D341Med (cell line): ENCODE results near the gene INO80B.
"Not testable (repeated sequence)": the region's sequence is repeated elsewhere in the genome, so short reads cannot be mapped to it uniquely, and the experiment has no call there.

ENCODE experiments used
- DNase-seq: peaks from one replicate; pipeline ENCODE4 v3.0.0; 2012; ENCODE audit warnings: low spot score

Gene INO80B

DNA sequence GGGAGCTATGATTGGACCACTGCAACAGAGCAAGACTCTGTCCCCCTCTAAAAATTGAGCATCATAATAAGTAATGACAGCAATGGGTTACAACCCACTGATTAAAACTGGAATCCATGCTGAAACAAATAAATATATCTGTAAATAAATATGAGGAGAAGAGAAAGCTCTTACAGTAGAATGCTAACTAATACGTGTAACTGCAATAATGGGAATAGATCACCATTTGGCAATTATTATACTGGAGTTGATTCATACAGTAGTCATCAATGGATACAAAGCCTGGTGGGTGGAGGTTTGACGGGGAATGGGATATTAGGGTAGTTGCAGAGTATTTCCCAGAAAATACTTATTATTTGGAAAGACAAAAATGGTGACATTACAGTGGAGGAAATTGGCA is 6.1 kb upstream of the INO80B start:
- no peak for DNase-seq

DNA sequence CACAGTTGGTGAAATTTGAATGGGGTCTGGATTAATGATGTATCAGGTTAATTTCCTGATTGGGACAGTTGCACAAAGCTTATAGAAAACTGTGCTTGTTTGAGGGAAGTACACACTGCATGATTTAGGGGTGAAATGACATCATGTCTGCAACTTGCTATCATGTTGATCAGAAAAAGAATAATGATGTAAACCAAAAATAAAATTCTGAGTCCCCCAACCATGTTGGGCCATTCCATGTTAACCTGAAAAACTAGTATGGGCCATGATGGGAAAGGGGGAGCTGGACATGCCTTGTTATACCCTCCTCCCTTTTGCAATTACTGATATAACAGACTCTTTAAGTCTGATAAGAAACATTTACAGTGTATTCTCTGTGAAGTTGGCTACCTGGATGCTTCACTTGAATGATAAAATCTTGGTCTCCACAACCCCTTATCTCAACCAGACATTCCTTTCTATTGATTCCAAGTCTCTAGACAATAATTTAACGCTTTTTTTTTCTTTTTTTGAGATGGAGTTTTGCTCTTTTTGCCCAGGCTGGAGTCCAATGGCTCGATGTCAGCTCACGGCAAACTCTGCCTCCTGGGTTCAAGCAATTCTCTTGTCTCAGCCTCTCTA is 4.2 kb upstream of the INO80B start:
- DNase-seq: no peak

DNA sequence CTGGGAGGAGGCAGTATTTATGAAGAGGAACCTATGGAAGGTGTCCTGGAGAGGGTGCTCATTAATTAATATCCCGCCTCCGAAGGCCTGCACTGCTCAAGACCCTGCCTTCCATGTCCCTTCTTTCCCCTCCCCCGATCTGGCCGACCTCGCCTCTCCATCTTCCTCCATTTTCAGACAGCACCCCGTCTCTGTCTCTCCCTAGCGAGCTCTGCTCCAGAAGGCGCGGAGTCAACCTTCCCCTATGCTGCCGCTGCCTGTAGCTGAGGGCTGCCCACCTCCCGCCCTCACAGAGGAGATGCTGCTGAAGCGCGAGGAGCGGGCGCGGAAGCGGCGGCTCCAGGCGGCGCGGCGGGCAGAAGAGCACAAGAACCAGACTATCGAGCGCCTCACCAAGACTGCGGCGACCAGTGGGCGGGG is 2.3 kb downstream of the INO80B start:
- no peak for DNase-seq

DNA sequence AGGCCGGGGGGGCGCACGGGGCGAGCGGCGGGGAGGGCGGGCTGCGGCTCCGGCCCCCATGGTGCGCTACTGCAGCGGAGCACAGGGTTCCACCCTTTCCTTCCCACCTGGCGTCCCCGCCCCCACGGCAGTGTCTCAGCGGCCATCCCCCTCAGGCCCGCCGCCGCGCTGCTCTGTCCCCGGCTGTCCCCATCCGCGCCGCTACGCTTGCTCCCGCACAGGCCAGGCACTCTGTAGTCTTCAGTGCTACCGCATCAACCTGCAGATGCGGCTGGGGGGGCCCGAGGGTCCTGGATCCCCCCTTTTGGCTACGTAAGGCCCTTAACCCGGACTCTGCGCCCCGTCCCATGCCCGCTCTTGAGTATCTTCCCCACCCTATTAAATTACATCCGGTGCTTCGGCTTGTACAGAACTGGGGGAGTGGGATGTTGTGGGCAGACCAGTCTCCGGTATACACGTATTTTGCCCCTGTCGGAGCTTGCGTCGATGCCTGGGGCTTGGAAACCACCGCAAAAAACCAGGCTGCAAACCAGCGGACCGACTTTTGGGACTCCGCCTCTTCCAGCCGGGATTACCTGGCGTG is 2.8 kb downstream of the INO80B start:
- peak; percentile 70 for DNase-seq

- peak; percentile 92 for DNase-seq
These were observed 3.4 kb downstream of the INO80B start, which contains the start of gene WBP1 for GRCh38 chr2:74458132-74458937. Gene WBP1, plus strand, starts transcription at chr2:74458438. Its CDS starts 165 bp downstream, at chr2:74458603.

GRCh38 chr2:74458938-74459363 is 4.1 kb downstream of the INO80B start:
- no peak for DNase-seq

GRCh38 chr2:74459503-74460118 is 4.7 kb downstream of the INO80B start:
- DNase-seq: not testable (repeated sequence)

DNA sequence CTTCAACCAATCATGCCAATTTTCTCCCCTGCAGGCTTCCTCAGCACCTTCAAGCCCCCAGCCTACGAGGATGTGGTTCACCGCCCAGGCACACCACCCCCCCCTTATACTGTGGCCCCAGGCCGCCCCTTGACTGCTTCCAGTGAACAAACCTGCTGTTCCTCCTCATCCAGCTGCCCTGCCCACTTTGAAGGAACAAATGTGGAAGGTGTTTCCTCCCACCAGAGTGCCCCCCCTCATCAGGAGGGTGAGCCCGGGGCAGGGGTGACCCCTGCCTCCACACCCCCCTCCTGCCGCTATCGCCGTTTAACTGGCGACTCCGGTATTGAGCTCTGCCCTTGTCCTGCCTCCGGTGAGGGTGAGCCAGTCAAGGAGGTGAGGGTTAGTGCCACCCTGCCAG is 5.3 kb downstream of the INO80B start:
- not testable (repeated sequence) for DNase-seq

DNA sequence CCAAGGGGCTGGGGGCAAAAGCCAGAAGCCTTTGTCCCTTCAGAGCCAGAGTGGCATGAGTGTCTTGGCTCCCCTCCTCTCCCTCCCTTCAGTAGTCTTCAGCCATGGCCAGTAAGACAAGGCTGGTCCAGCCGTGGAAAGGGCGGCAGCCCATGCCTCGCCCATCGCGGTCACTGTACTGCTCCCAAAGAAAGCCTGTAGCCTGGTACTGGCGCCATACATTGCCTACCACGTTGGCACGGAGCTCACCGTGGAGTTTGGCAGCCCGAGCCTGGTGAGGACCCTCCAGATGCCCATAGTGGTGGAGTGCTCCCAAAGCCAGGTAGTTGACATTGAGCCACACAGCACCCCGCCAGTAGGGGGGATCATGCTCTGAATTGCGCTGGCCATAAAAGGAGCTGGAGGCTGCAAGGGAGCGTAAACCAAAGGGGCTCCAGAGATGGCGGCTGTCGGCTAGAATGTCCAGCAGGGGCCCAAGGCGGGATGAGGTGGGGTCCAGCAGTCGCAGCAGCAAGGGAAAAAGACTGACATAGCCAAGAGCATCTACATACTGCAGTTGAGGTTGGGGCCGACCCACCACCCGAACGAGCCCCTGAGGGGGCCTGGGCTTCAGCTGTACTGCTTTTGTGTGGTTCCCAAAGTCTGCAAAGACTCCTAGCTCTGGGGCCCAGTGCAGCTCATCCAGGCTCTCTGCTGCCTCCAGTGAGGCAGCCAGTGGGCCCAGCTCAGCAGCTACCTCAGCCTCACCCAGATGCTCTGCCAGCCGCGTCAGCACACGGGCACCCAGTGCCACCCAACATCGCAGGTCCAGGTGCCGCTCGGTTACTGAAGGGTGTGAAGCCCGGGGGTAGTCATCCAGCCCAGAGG is 6.5 kb downstream of the INO80B start:
- DNase-seq: peak; percentile 33

GRCh38 chr2:74462054-74462785 is 7.3 kb downstream of the INO80B start:
- DNase-seq: no peak

DNA sequence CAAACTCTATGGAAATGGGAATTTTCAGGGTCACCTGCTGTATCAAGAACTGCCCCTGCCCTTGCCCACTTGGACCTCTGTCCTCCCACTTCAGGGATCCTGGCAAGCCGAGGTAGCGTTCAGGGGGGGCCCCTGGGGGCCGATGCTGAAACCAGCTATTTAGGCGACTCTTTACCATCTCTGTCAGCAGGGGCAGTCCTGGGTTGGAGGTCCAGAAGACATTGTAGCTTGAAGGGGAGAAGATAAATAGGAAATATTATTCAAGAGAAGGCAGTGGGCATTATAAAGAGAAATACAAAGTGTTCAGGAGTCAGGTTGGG is 7.9 kb downstream of the INO80B start:
- no peak for DNase-seq

DNA sequence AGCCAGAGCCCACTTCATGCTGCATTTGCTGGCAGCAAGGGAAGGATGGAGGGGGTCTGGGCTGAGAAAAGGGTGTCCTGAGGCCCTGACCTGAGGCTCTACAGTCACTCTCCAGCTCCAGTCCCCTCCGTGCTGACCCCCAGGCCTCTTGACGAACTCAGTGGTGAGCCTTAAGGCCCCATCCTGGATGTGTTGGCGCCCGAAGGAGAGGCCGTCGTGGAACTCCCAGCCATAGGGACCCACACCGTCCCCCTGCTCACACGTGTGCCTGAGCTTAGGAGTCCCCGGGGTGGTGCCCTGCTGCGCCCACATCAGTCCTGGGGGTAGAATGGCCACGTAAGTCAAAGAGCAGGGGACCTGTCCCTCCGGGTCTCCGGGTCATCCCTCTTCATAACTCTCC is 9.5 kb downstream of the INO80B start:
- peak; percentile 37 for DNase-seq

- DNase-seq: not testable (repeated sequence)
These were observed 15.9 kb downstream of the INO80B start for GRCh38 chr2:74470742-74471141.

- DNase-seq: no peak
These were observed 16.6 kb downstream of the INO80B start for GRCh38 chr2:74471332-74472065.

DNA sequence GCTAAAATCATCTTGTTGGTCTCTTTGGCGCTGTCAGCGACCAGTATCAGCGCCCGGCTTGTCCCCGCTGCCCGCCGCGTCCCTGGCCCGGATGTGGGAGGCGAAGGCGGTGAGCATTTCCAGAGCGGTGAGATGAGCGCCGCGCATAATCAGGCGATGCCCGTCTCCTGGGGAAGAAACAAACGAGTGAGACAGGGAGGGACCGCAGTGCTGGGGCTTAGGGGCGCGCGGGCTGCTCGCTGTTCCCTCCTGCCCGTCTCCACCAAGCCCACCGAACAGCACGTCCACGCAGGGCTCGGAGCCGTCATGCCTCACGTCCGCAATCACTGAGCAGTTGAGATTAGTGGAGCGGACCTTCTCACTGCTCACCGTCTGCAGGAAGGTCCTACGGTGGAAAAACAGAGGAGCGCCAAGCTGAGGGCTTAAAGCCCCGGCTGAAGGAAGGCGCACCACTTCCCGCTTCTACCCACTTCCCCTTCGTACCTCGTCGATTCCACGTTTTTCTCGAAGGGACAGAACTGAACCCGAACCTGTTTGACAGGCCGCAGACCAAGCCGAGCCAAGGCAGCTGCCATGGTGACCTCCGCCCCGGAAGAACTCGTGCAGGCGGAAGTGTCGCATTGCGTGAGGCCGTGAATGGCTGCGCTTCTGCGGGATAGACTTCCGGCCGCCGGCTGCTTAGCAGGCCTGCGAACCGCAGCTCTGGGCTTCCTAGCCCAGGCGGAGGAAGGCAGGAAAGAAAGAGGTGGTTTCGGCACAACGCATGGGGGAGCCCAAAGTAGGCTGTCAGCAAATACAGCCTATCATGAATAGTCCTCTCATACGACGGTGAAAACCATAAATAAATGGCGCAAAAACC is 17.4 kb downstream of the INO80B start, which contains the start of gene MRPL53:
TSS of gene MRPL53 (minus strand) at position 595 of the 859 bp plus-strand sequence. CDS start at position 575, 20 bp downstream.
- peak; percentile 89 for DNase-seq

GRCh38 chr2:74472945-74473258 is 18.0 kb downstream of the INO80B start:
- no peak for DNase-seq

GRCh38 chr2:74474481-74474880 is 19.6 kb downstream of the INO80B start:
- DNase-seq: no peak

DNA sequence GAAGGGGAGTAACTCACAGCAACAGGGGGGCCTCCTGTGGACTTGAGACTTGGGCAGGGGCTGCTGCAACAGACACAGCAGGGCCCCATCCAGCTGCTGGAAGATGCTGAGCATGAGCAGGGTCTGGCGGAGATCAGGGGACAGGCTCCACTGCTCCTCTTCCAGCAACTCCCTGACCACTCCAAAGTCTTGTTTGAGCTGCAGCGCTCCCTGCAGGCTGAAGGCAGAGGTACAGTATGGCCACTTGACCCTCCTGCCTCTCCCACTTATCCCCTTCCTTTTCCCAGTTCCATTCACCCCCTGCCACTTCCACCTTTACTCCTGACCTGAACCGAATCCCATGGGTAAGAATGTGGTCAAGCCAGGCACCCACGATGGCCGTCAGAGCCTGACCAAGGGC is 20.0 kb downstream of the INO80B start:
- no peak for DNase-seq

- no peak for DNase-seq
These were observed 26.5 kb downstream of the INO80B start for GRCh38 chr2:74481431-74481830.
